Mucosa of rectum (tissue), 2 donors: ENCODE data around the gene TRAF3.

Experiments used
- H3K27ac ChIP-seq, 2 donors: one replicate each; pipeline ENCODE4 v1.7.0; 2013; ENCODE audit warnings: inconsistent platforms in 2 of 2, low read depth in 2 of 2, low read length in 2 of 2
- H3K27me3 ChIP-seq, 2 donors: one replicate each; pipeline ENCODE4 v1.7.0; 2013; ENCODE audit warnings: low read length in 2 of 2; ENCODE audit not compliant: control insufficient read depth in 2 of 2, insufficient read depth in 2 of 2
- H3K36me3 ChIP-seq, 2 donors: one replicate each; pipeline ENCODE4 v1.7.0; 2013; ENCODE audit warnings: low read length in 2 of 2; ENCODE audit not compliant: control insufficient read depth in 2 of 2, insufficient read depth in 2 of 2
- H3K4me1 ChIP-seq, 2 donors: one replicate each; pipeline ENCODE4 v1.7.0; 2013; ENCODE audit warnings: low read length in 2 of 2, mild to moderate bottlenecking in 1 of 2; ENCODE audit not compliant: control insufficient read depth in 2 of 2, insufficient read depth in 2 of 2
- H3K4me3 ChIP-seq, 2 donors: one replicate each; pipeline ENCODE4 v1.7.0; 2013; ENCODE audit warnings: low read length in 2 of 2
- H3K9ac ChIP-seq, 2 donors: one replicate each; pipeline ENCODE4 v1.7.0; 2013; ENCODE audit warnings: low read length in 2 of 2, low read depth in 1 of 2, mild to moderate bottlenecking in 1 of 2
- H3K9me3 ChIP-seq, 2 donors: one replicate each; pipeline ENCODE4 v1.7.0; 2013; ENCODE audit warnings: low read length in 2 of 2; ENCODE audit not compliant: control insufficient read depth in 2 of 2
- donor health status: healthy.
- donor health status: Normal muscosa, but diverticular disease.

TRAF3 gene

GRCh38 chr14:102927346-102927877 is 150.2 kb downstream of the TRAF3 start:
- H3K27me3 ChIP-seq: peaks cover 3 to 8% of the 10 kb centered on the region in 2 donors
- H3K27ac ChIP-seq: peak overlapping the region; percentile 97 to 99
- H3K4me3 ChIP-seq: peak overlapping the region; percentile 74 to 86
- H3K9me3 ChIP-seq: no peaks in the 10 kb centered on the region
- peak overlapping the region; percentile 91 to 98 for H3K9ac ChIP-seq
- peaks cover 35 to 38% of the 10 kb centered on the region in 2 donors for H3K4me1 ChIP-seq
- H3K36me3 ChIP-seq: peaks cover 8 to 11% of the 10 kb centered on the region in 2 donors

- Histone ChIP-seq H3K9ac (peak overlapping the region; percentile 91 to 98), H3K27me3 (peaks cover 3 to 8% of the 10 kb centered on the region in 2 donors), H3K27ac (peak overlapping the region; percentile 97 to 99), H3K4me1 (peaks cover 33 to 34% of the 10 kb centered on the region in 2 donors), H3K4me3 (peak overlapping the region; percentile 74 to 86), H3K36me3 (peaks cover 11 to 14% of the 10 kb centered on the region in 2 donors), H3K9me3 (no peaks in the 10 kb centered on the region)
These were observed 150.7 kb downstream of the TRAF3 start for GRCh38 chr14:102927878-102928411.

GRCh38 chr14:102928412-102929240 is 151.4 kb downstream of the TRAF3 start:
- H3K27ac ChIP-seq: peak overlapping the region; percentile 97 to 99
- peaks cover 18 to 19% of the 10 kb centered on the region in 2 donors for H3K36me3 ChIP-seq
- no peaks in the 10 kb centered on the region for H3K9me3 ChIP-seq
- H3K9ac ChIP-seq: peak overlapping the region; percentile 91 to 98
- H3K4me3 ChIP-seq: peak overlapping the region; percentile 74 to 86
- H3K27me3 ChIP-seq: peaks cover 3 to 4% of the 10 kb centered on the region in 2 donors
- H3K4me1 ChIP-seq: peaks cover 27% of the 10 kb centered on the region in 2 donors

- Histone ChIP-seq H3K9ac (peak overlapping the region; percentile 61 to 98), H3K36me3 (peaks cover 19% of the 10 kb centered on the region in 2 donors), H3K27ac (peak overlapping the region; percentile 97 to 99), H3K4me3 (peak overlapping the region; percentile 74 to 86), H3K9me3 (no peaks in the 10 kb centered on the region), H3K4me1 (peaks cover 18 to 22% of the 10 kb centered on the region in 2 donors), H3K27me3 (peaks cover 0 to 4% of the 10 kb centered on the region in 2 donors)
These were observed 152.2 kb downstream of the TRAF3 start for GRCh38 chr14:102929241-102930137.

GRCh38 chr14:102930138-102930752 is 153.0 kb downstream of the TRAF3 start:
- H3K27me3 ChIP-seq: peaks cover 0 to 4% of the 10 kb centered on the region in 2 donors
- peaks cover 19% of the 10 kb centered on the region in 2 donors for H3K36me3 ChIP-seq
- H3K9ac ChIP-seq: peak overlapping the region in 1 of 2 donors; percentile 98
- peaks cover 18% of the 10 kb centered on the region in 2 donors for H3K4me1 ChIP-seq
- H3K9me3 ChIP-seq: no peaks in the 10 kb centered on the region
- H3K4me3 ChIP-seq: peak overlapping the region; percentile 74 to 86
- H3K27ac ChIP-seq: peak overlapping the region; percentile 97 to 99

- Histone ChIP-seq H3K4me1 (peaks cover 18% of the 10 kb centered on the region in 2 donors), H3K9me3 (no peaks in the 10 kb centered on the region), H3K36me3 (peaks cover 19% of the 10 kb centered on the region in 2 donors), H3K27ac (peak overlapping the region; percentile 6 to 99), H3K27me3 (peaks cover 0 to 4% of the 10 kb centered on the region in 2 donors), H3K4me3 (peak overlapping the region; percentile 17 to 86), H3K9ac (peak overlapping the region in 1 of 2 donors; percentile 98)
These were observed 153.7 kb downstream of the TRAF3 start for GRCh38 chr14:102930753-102931579.

- Histone ChIP-seq H3K9ac (no peak overlapping the region), H3K4me3 (no peak overlapping the region), H3K27ac (no peak overlapping the region), H3K27me3 (peaks cover 0 to 4% of the 10 kb centered on the region in 2 donors), H3K36me3 (peaks cover 19% of the 10 kb centered on the region in 2 donors), H3K9me3 (no peaks in the 10 kb centered on the region), H3K4me1 (peaks cover 17 to 18% of the 10 kb centered on the region in 2 donors)
These were observed 154.5 kb downstream of the TRAF3 start for GRCh38 chr14:102931580-102932285.

GRCh38 chr14:102932484-102933248 is 155.4 kb downstream of the TRAF3 start:
- Histone ChIP-seq H3K4me1 (peaks cover 12 to 18% of the 10 kb centered on the region in 2 donors), H3K4me3 (no peak overlapping the region), H3K27me3 (peaks cover 0 to 4% of the 10 kb centered on the region in 2 donors)

More at GRCh38 chr14:102932484-102933248, 155.4 kb downstream of the TRAF3 start:
- Histone ChIP-seq H3K9me3 (no peaks in the 10 kb centered on the region), H3K27ac (no peak overlapping the region), H3K36me3 (peaks cover 23 to 25% of the 10 kb centered on the region in 2 donors), H3K9ac (no peak overlapping the region)
